A673 (cell line): ENCODE results near the gene ADAMTS12. TPM values are rescaled to one million over a fixed set of nuclear protein-coding genes. Genes with fewer than 3 reads are reported as not detected.

Source experiments
- BruUV-seq: library from RNA; stranded (reverse); fragments of 400-500 nt; replicated peaks from 2 replicates; lab custom pipeline; 2021; lab: Mats Ljungman, UMichigan
- CTCF ChIA-PET: fragments of 300-600 bp; sonication (Branson Sonifier 250); formaldehyde crosslinking; loops from one replicate; lab custom pipeline; 2022; ENCODE audit warnings: antibody characterized with exemption; lab: Charles Lee
- POLR2A ChIA-PET: fragments of 300-600 bp; sonication (Branson Sonifier 250); formaldehyde crosslinking; loops from one replicate; lab custom pipeline; 2022; ENCODE audit warnings: antibody characterized with exemption; ENCODE audit not compliant: low non-redundant PET; lab: Charles Lee
- DNase-seq: peaks from one replicate; pipeline ENCODE4 v3.0.0-alpha.2; 2015; ENCODE audit warnings: low spot score
- H3K27ac ChIP-seq: fragments of 200-600 bp; sonication (generic); 2 replicates; pipeline ENCODE4 v1.5.1; 2016; ENCODE audit warnings: mixed run types, low read depth, mild to moderate bottlenecking, mixed read lengths, antibody characterized with exemption, low read length; ENCODE audit not compliant: poor library complexity, severe bottlenecking
- H3K27me3 ChIP-seq: fragments of 200-600 bp; sonication (generic); replicated peaks from 2 replicates; pipeline ENCODE4 v1.6.1; 2017; ENCODE audit warnings: mixed run types, low read depth, mild to moderate bottlenecking, mixed read lengths, antibody characterized with exemption, low read length; ENCODE audit not compliant: insufficient read depth, poor library complexity
- H3K36me3 ChIP-seq: fragments of 200-600 bp; sonication (generic); 2 replicates; pipeline ENCODE4 v1.6.1; 2016; ENCODE audit warnings: mixed run types, mild to moderate bottlenecking, mixed read lengths, antibody characterized with exemption, low read length; ENCODE audit not compliant: insufficient read depth, poor library complexity, severe bottlenecking
- H3K4me1 ChIP-seq: fragments of 200-600 bp; sonication (generic); 2 replicates; pipeline ENCODE4 v1.6.1; 2017; ENCODE audit warnings: mixed run types, mild to moderate bottlenecking, mixed read lengths, antibody characterized with exemption, low read length; ENCODE audit not compliant: insufficient read depth, poor library complexity, severe bottlenecking
- H3K4me3 ChIP-seq: fragments of 200-600 bp; sonication (generic); 2 replicates; pipeline ENCODE4 v1.5.1; 2016; ENCODE audit warnings: low read depth, mixed run types, mild to moderate bottlenecking, mixed read lengths, low read length; ENCODE audit not compliant: poor library complexity, severe bottlenecking
- H3K9me3 ChIP-seq: fragments of 200-600 bp; sonication (generic); 2 replicates; pipeline ENCODE4 v1.6.1; 2016; ENCODE audit warnings: mixed run types, low read depth, mild to moderate bottlenecking, mixed read lengths, antibody characterized with exemption, low read length; ENCODE audit not compliant: poor library complexity, severe bottlenecking
- EZH2 ChIP-seq: fragments of 200-600 bp; sonication (generic); IDR thresholded peaks from 2 replicates; pipeline ENCODE4 v1.6.1; 2017; ENCODE audit warnings: borderline replicate concordance, low read depth, mild to moderate bottlenecking, mixed read lengths, antibody characterized with exemption, low read length; ENCODE audit not compliant: poor library complexity, severe bottlenecking
- intact Hi-C: fragments of 100-400 bp; cut with micrococcal nuclease; formaldehyde crosslinking; loops from one replicate; pipeline ENCODE4 v1.10.0; 2022; ENCODE audit not compliant: unreplicated experiment
- total RNA-seq: library from RNA; stranded (reverse); gene quantifications from 2 replicates; pipeline ENCODE4 v1.2.3, GENCODE V29; 2021
- TF ChIP-seq, protein P1 (sequence below): fragments of 300-800, 200-600 bp; sonication (generic); conservative IDR thresholded peaks from 2 replicates; pipeline ENCODE4 v1.5.1; 2017; ENCODE audit warnings: low read depth, mild to moderate bottlenecking, antibody characterized with exemption, low read length, moderate library complexity, mixed read lengths

Gene ADAMTS12
- total RNA-seq, 1 experiment from 2014 or later, result 0.84 TPM

DNA sequence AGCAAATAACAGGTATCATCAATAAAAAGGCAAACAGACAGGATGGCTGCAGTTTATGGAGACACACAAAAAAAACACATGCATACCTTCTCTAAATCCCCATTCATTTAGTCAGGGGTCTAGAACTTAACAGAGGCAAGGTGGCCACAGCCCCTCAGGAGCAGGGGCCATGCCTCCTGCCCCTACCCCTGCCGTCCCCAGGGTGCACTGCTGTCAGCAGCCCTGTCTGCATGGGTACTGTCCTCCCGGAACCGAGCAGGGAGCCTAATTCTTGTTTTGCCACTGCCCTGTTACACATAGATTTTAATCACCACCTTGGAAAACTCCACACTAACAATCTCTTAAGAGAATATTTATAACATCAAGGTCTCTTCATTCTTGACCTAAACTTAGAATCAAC lies 39.0 kb downstream of the ADAMTS12 start:
- H3K27ac ChIP-seq, result no peak overlapping the region
- POLR2A ChIA-PET, result no interaction called here
- no TSS peak for BruUV-seq
- no peaks in the 10 kb centered on the region for H3K36me3 ChIP-seq
- no peaks in the 10 kb centered on the region for H3K9me3 ChIP-seq
- H3K27me3 ChIP-seq, result no peaks in the 10 kb centered on the region
- H3K4me3 ChIP-seq, result no peak overlapping the region
- CTCF ChIA-PET, result no interaction called here
- no peak for TF ChIP-seq EZH2
- TF ChIP-seq, protein P1, sequence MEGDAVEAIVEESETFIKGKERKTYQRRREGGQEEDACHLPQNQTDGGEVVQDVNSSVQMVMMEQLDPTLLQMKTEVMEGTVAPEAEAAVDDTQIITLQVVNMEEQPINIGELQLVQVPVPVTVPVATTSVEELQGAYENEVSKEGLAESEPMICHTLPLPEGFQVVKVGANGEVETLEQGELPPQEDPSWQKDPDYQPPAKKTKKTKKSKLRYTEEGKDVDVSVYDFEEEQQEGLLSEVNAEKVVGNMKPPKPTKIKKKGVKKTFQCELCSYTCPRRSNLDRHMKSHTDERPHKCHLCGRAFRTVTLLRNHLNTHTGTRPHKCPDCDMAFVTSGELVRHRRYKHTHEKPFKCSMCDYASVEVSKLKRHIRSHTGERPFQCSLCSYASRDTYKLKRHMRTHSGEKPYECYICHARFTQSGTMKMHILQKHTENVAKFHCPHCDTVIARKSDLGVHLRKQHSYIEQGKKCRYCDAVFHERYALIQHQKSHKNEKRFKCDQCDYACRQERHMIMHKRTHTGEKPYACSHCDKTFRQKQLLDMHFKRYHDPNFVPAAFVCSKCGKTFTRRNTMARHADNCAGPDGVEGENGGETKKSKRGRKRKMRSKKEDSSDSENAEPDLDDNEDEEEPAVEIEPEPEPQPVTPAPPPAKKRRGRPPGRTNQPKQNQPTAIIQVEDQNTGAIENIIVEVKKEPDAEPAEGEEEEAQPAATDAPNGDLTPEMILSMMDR, result no peak
- intact Hi-C loops, result no loop called here
- no peak for DNase-seq
- no peaks in the 10 kb centered on the region for H3K4me1 ChIP-seq

- TF ChIP-seq, protein P1, result no peak
- TF ChIP-seq EZH2, result no peak
Measured at GRCh38 chr5:33852319-33852718, 39.5 kb downstream of the ADAMTS12 start.

DNA sequence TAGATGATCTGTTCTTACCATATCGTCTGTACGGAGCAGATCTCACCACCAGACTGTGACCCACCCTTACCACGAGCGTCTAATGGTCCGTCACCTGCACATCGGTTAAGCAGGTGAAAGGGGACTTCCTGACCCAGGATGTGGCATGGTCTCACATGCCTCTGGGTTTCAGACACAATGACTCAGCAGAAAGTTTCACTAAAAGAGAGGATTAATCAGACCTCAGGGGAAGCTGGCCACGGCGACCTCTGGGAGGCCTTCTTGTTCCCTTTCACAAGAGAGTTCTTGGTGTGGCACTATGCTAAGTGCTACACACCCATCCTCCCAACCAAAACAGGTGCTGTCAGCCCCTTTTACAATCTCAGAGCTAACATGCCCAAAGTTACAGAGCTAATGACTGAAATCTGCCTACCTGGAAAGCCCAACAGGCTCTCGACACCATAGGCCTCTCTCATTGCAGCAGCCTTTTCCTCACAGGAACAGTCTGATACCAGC lies 41.6 kb downstream of the ADAMTS12 start:
- POLR2A ChIA-PET, result no interaction called here
- no peak for DNase-seq
- BruUV-seq, result no TSS peak
- Histone ChIP-seq H3K9me3 (no peaks in the 10 kb centered on the region), H3K4me3 (no peak overlapping the region), H3K27ac (no peak overlapping the region), H3K36me3 (no peaks in the 10 kb centered on the region), H3K27me3 (no peaks in the 10 kb centered on the region), H3K4me1 (no peaks in the 10 kb centered on the region)
- intact Hi-C loops, result no loop called here
- CTCF ChIA-PET, result no interaction called here
- TF ChIP-seq, protein P1, result no peak
- TF ChIP-seq EZH2, result no peak

More at GRCh38 chr5:33852319-33852718, 39.5 kb downstream of the ADAMTS12 start:
- Histone ChIP-seq H3K4me1 (no peaks in the 10 kb centered on the region), H3K36me3 (no peaks in the 10 kb centered on the region), H3K27ac (no peak overlapping the region), H3K4me3 (no peak overlapping the region), H3K27me3 (no peaks in the 10 kb centered on the region), H3K9me3 (no peaks in the 10 kb centered on the region)
- no TSS peak for BruUV-seq
- CTCF ChIA-PET, result no interaction called here
- no peak for DNase-seq
- intact Hi-C loops, result no loop called here
- POLR2A ChIA-PET, result no interaction called here
